Fibroblast of lung (primary cell): Measurements from ENCODE around the gene SLK. TPM values are rescaled to one million over a fixed set of nuclear protein-coding genes. Genes with fewer than 3 reads are reported as not detected.
A peak's percentile ranks its signal among the peaks of the same experiment; 100 is the strongest.

Experiments
- DNase-seq, 2 donors: peaks; one replicate each; pipeline versions ENCODE4 v3.0.0 to v3.0.0-alpha.2; 2010; ENCODE audit warnings: low read depth in 2 of 2
- H2AFZ ChIP-seq: 2 replicates; pipeline ENCODE4 v1.5.1; 2012; ENCODE audit warnings: low read length, control low read depth, inconsistent platforms
- H3K27ac ChIP-seq: 2 replicates; pipeline ENCODE4 v1.5.1; 2011; ENCODE audit warnings: low read length, control low read depth; ENCODE audit not compliant: insufficient read depth
- H3K27me3 ChIP-seq: 2 replicates; pipeline ENCODE4 v1.5.1; 2011; ENCODE audit warnings: mild to moderate bottlenecking, low read length; ENCODE audit not compliant: control insufficient read depth, insufficient read depth
- H3K36me3 ChIP-seq: 2 replicates; pipeline ENCODE4 v1.5.1; 2011; ENCODE audit warnings: low read length; ENCODE audit not compliant: control insufficient read depth, insufficient read depth
- H3K4me1 ChIP-seq: 2 replicates; pipeline ENCODE4 v1.5.1; 2011; ENCODE audit warnings: low read length; ENCODE audit not compliant: control insufficient read depth, insufficient read depth; ENCODE audit errors: extremely low read depth
- H3K4me2 ChIP-seq: 2 replicates; pipeline ENCODE4 v1.5.1; 2011; ENCODE audit warnings: low read length, control low read depth; ENCODE audit not compliant: insufficient read depth; ENCODE audit errors: extremely low read depth
- H3K4me3 ChIP-seq, 4 experiments: fragments of 200-600 bp in 1 of 4; sonication (generic) in 1 of 4; replicated peaks in 1 of 4; 2 replicates each; pipeline ENCODE4 v1.5.1; 2011 to 2016; ENCODE audit warnings: low read length in 4 of 4, low read depth in 3 of 4, mild to moderate bottlenecking in 3 of 4, control low read depth in 2 of 4, inconsistent platforms in 1 of 4, mixed read lengths in 1 of 4; ENCODE audit not compliant: insufficient read depth in 1 of 4; ENCODE audit errors: control extremely low read depth in 1 of 4
- H3K79me2 ChIP-seq: 2 replicates; pipeline ENCODE4 v1.5.1; 2012; ENCODE audit warnings: mild to moderate bottlenecking, low read length, inconsistent platforms; ENCODE audit not compliant: control insufficient read depth, insufficient read depth
- H3K9ac ChIP-seq: 2 replicates; pipeline ENCODE4 v1.5.1; 2011; ENCODE audit warnings: mild to moderate bottlenecking, low read length, control low read depth; ENCODE audit not compliant: insufficient read depth
- H3K9me3 ChIP-seq: 2 replicates; pipeline ENCODE4 v1.5.1; 2012; ENCODE audit warnings: low read depth, low read length; ENCODE audit not compliant: control insufficient read depth, insufficient read depth
- H4K20me1 ChIP-seq: 2 replicates; pipeline ENCODE4 v1.5.1; 2011; ENCODE audit warnings: low read length; ENCODE audit not compliant: control insufficient read depth, insufficient read depth; ENCODE audit errors: extremely low read depth
- CTCF ChIP-seq, 2 donors: IDR thresholded peaks in 1 of 2; conservative IDR thresholded peaks in 1 of 2; 1 replicate in 1 of 2; 2 replicates in 1 of 2; pipeline ENCODE4 v1.5.1; 2011 to 2012; ENCODE audit warnings: low read length in 2 of 2, control low read depth in 1 of 2, inconsistent platforms in 1 of 2, low read depth in 1 of 2, mild to moderate bottlenecking in 1 of 2
- EZH2 ChIP-seq: IDR thresholded peaks from 2 replicates; pipeline ENCODE4 v1.5.1; 2012; ENCODE audit warnings: low read length, control low read depth, mild to moderate bottlenecking; ENCODE audit errors: missing control alignments
- polyA plus RNA-seq, 2 donors: library from polyadenylated mRNA; depleted of rRNA in 1 of 2; stranded (reverse) in 1 of 2; unstranded in 1 of 2; fragments of >200 nt; gene quantifications; 2 replicates each; pipeline ENCODE4 v1.2.1, GENCODE V29; 2011 to 2012; ENCODE audit warnings: missing spikeins in 1 of 2
- total RNA-seq: library from RNA; depleted of rRNA; stranded (reverse); fragments of >200 nt; gene quantifications from 2 replicates; pipeline ENCODE4 v1.2.1, GENCODE V29; 2014

Gene SLK
- total and polyA plus RNA-seq, 2 donors (not counting 1 experiment from before 2014, with no cell fraction given): 18.2 to 63.1 TPM

- TF ChIP-seq CTCF (conservative IDR thresholded peaks at IDR 0.05 in 1 of 2, IDR thresholded peaks at IDR 0.05 in 1 of 2; ENCODE audit: low read depth in 1 of 2, low read length in 2 of 2) (peak; percentile 20 to 63), EZH2 (no peak)
- H3K79me2 ChIP-seq: no peaks in the 10 kb centered on the region
- peaks cover 7% of the 10 kb centered on the region for H3K36me3 ChIP-seq
- no peaks in the 10 kb centered on the region for H4K20me1 ChIP-seq
- no peak overlapping the region for H3K27ac ChIP-seq
- no peaks in the 10 kb centered on the region for H3K27me3 ChIP-seq
- DNase-seq: peak; percentile 8 to 31
- no peaks in the 10 kb centered on the region for H3K4me1 ChIP-seq
- H2AFZ ChIP-seq: no peak overlapping the region
- H3K9ac ChIP-seq: no peak overlapping the region
- no peaks in the 10 kb centered on the region for H3K9me3 ChIP-seq
- H3K4me2 ChIP-seq: no peak overlapping the region
- no peak overlapping the region for H3K4me3 ChIP-seq
These were observed 61.2 kb downstream of the SLK start for GRCh38 chr10:104028146-104028545.

- Histone ChIP-seq H2AFZ (no peak overlapping the region), H3K27ac (no peak overlapping the region), H3K27me3 (no peaks in the 10 kb centered on the region), H3K79me2 (no peaks in the 10 kb centered on the region), H3K36me3 (peaks cover 7% of the 10 kb centered on the region), H3K9me3 (no peaks in the 10 kb centered on the region), H4K20me1 (no peaks in the 10 kb centered on the region), H3K4me1 (no peaks in the 10 kb centered on the region), H3K9ac (no peak overlapping the region), H3K4me3 (no peak overlapping the region), H3K4me2 (no peak overlapping the region)
- DNase-seq: no peak
- TF ChIP-seq EZH2 (no peak), CTCF (conservative IDR thresholded peaks at IDR 0.05 in 1 of 2, IDR thresholded peaks at IDR 0.05 in 1 of 2; ENCODE audit: low read depth in 1 of 2, low read length in 2 of 2) (no peak)
These were observed 62.0 kb downstream of the SLK start for GRCh38 chr10:104028823-104029520.

- Histone ChIP-seq H2AFZ (no peak overlapping the region), H3K9me3 (no peaks in the 10 kb centered on the region), H3K27me3 (no peaks in the 10 kb centered on the region), H3K9ac (no peak overlapping the region), H3K4me3 (no peak overlapping the region), H3K79me2 (no peaks in the 10 kb centered on the region), H3K4me2 (no peak overlapping the region), H3K27ac (no peak overlapping the region), H3K4me1 (no peaks in the 10 kb centered on the region), H3K36me3 (peaks cover 4% of the 10 kb centered on the region), H4K20me1 (no peaks in the 10 kb centered on the region)
- peak in 1 of 2 donors; percentile 56 for DNase-seq
- TF ChIP-seq CTCF (conservative IDR thresholded peaks at IDR 0.05 in 1 of 2, IDR thresholded peaks at IDR 0.05 in 1 of 2; ENCODE audit: low read depth in 1 of 2, low read length in 2 of 2): no peak
- TF ChIP-seq EZH2: no peak
These were observed 62.6 kb downstream of the SLK start for GRCh38 chr10:104029521-104029860.
